GM19372 (cell line): ENCODE results near the gene HTT-AS.

Source experiments
- ATAC-seq: cut with Tn5 transposase; IDR thresholded peaks from one replicate; pipeline ENCODE4 v1.9.1; 2021; ENCODE audit warnings: mild to moderate bottlenecking, low read depth, moderate library complexity; ENCODE audit not compliant: unreplicated experiment

HTT-AS gene

GRCh38 chr4:3034231-3034630 lies 40.1 kb downstream of the HTT-AS start:
- no peak for ATAC-seq

GRCh38 chr4:3031357-3032082 lies 42.8 kb downstream of the HTT-AS start:
- ATAC-seq: no peak

- ATAC-seq: no peak
Measured at GRCh38 chr4:3030566-3031356, 43.6 kb downstream of the HTT-AS start.

- no peak for ATAC-seq
Measured at GRCh38 chr4:3029464-3029863, 44.9 kb downstream of the HTT-AS start.

- no peak for ATAC-seq
Measured at GRCh38 chr4:3026540-3026939, 47.8 kb downstream of the HTT-AS start.

- no peak for ATAC-seq
Measured at GRCh38 chr4:3025881-3026280, 48.5 kb downstream of the HTT-AS start.

GRCh38 chr4:3022651-3023050 lies 51.7 kb downstream of the HTT-AS start:
- ATAC-seq: no peak

- no peak for ATAC-seq
Measured at GRCh38 chr4:3022112-3022511, 52.2 kb downstream of the HTT-AS start.

GRCh38 chr4:3021627-3022026 lies 52.7 kb downstream of the HTT-AS start:
- ATAC-seq: no peak

- no peak for ATAC-seq
Measured at GRCh38 chr4:3021127-3021526, 53.2 kb downstream of the HTT-AS start.

GRCh38 chr4:3019145-3019846 lies 55.0 kb downstream of the HTT-AS start:
- ATAC-seq: no peak

GRCh38 chr4:3017504-3017903 lies 56.8 kb downstream of the HTT-AS start:
- no peak for ATAC-seq

GRCh38 chr4:3016961-3017360 lies 57.4 kb downstream of the HTT-AS start:
- ATAC-seq: no peak

GRCh38 chr4:3013839-3014350 lies 60.4 kb downstream of the HTT-AS start:
- no peak for ATAC-seq
